ENCODE results near the gene ANXA7.

DNA sequence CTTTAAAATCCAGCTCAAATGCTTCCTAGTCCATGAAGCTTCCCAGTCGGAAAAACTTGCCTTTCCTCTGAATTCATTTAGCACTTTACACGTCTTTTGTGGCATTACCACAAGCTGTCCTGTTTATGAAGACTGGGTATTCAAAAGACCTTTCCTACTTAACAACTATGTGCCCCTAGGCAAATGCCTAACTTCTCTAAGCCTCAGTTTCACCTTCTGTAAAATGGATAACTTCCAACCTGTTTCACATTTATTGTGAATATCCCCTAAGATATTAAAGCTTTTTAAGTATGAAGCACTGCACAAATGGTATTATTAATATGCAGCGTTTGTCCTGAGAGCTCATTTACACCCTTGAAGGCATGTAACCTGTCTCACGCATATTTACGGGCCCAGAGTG lies 56.0 kb downstream of the ANXA7 start:
- TF ChIP-seq, protein P1, sequence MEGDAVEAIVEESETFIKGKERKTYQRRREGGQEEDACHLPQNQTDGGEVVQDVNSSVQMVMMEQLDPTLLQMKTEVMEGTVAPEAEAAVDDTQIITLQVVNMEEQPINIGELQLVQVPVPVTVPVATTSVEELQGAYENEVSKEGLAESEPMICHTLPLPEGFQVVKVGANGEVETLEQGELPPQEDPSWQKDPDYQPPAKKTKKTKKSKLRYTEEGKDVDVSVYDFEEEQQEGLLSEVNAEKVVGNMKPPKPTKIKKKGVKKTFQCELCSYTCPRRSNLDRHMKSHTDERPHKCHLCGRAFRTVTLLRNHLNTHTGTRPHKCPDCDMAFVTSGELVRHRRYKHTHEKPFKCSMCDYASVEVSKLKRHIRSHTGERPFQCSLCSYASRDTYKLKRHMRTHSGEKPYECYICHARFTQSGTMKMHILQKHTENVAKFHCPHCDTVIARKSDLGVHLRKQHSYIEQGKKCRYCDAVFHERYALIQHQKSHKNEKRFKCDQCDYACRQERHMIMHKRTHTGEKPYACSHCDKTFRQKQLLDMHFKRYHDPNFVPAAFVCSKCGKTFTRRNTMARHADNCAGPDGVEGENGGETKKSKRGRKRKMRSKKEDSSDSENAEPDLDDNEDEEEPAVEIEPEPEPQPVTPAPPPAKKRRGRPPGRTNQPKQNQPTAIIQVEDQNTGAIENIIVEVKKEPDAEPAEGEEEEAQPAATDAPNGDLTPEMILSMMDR (IDR thresholded peaks at IDR 0.05), result no peak
- TF ChIP-seq POLR2A (IDR thresholded peaks at IDR 0.05), result no peak

All from lower leg skin (tissue), 3 donors.